Measurements from ENCODE around the gene SHISAL2A.
A peak's percentile ranks its signal among the peaks of the same experiment; 100 is the strongest.

The SHISAL2A gene

DNA sequence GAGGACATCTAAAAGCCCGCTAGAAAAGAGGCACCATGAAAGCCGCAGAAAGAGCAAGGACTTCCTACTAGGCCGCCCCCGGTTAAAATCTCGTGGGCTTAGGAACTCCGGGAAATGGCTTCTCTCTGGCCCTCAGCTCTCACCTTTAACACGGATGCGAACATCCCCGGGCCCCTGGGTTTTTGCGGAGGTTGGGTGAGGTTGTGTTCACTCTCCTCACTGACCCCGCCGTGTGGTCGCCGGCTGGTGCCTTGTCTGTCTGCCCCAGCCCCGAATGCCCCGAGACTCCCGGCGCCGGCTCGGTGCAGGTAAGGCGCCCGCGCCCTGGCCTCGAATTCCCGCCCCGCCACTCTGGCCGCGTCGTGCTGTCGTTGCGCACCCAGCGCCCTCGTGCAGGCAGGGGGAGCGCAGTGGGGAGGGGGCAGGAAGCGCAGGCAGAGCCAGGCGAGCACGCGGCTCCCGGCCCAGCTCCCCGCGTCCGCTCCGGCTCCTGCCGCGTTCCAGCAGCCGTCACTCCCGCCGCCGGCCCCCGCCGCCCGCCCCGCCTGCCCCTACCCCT lies at the start of gene SHISAL2A:
TSS of gene SHISAL2A (plus strand) at position 437 of the 559 bp plus-strand sequence. CDS start 326 bp downstream, outside the sequence.
- no peak for DNase-seq (ENCODE audit: low spot score)
- H3K27ac ChIP-seq: no peak within 1 kb of the TSS
- peak within 1 kb of the TSS; percentile 70 for H3K4me3 ChIP-seq
- TF ChIP-seq CTCF (IDR thresholded peaks at IDR 0.05): no peak

- DNase-seq (ENCODE audit: low spot score): no peak
- H3K27ac ChIP-seq: no peak overlapping the region
- TF ChIP-seq CTCF (IDR thresholded peaks at IDR 0.05): no peak
- H3K4me3 ChIP-seq: no peak overlapping the region
Observed at GRCh38 chr1:52585474-52585873, 47.5 kb upstream of the SHISAL2A start.

DNA sequence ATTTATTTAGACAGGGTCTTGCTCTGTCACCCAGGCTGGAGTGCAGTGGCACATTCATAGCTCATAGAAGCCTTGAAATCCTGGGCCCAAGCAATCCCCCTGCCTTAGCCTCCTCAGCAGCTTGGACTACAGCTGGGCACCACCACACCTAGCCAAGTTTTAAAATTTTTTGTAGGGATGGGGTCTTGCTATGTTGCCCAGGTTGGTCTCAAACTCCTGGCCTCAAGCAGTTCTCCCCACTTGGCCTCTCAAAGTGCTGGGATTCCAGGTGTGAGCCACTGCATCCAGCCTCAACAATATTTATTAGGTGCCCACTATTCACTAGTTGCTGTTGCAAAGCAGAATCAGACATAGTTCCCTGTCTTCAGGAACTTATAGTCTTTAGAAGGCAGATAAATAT lies 44.9 kb upstream of the SHISAL2A start:
- no peak for TF ChIP-seq CTCF (IDR thresholded peaks at IDR 0.05)
- H3K4me3 ChIP-seq: no peak overlapping the region
- DNase-seq (ENCODE audit: low spot score): no peak
- H3K27ac ChIP-seq: no peak overlapping the region

DNA sequence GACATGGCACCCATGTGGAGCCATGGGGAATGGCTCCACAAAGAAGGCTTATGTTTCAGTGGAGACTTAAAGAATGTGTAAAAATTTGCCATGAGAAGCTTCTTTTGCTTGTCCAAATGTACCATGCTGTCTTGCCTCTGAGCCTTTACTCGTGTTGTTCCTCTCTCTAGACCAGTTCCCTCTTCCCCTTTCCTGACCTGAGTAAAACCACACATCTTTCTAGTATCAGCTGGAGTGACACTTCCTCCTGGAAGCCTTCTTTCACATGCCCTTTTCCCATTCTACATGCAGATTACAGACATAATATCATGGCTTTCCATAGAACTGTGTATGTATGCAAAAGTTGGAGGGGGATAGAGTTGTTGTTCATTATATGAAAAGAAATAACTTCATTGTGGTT lies 44.4 kb upstream of the SHISAL2A start:
- no peak for DNase-seq (ENCODE audit: low spot score)
- Histone ChIP-seq H3K4me3 (no peak overlapping the region), H3K27ac (no peak overlapping the region)
- no peak for TF ChIP-seq CTCF (IDR thresholded peaks at IDR 0.05)

GRCh38 chr1:52590266-52590665 lies 42.7 kb upstream of the SHISAL2A start:
- Histone ChIP-seq H3K27ac (no peak overlapping the region), H3K4me3 (no peak overlapping the region)
- TF ChIP-seq CTCF (IDR thresholded peaks at IDR 0.05): no peak
- no peak for DNase-seq (ENCODE audit: low spot score)

- no peak for TF ChIP-seq CTCF (IDR thresholded peaks at IDR 0.05)
- Histone ChIP-seq H3K4me3 (no peak overlapping the region), H3K27ac (no peak overlapping the region)
- DNase-seq (ENCODE audit: low spot score): no peak
Observed at GRCh38 chr1:52592637-52593323, 40.2 kb upstream of the SHISAL2A start.

- Histone ChIP-seq H3K4me3 (no peak overlapping the region), H3K27ac (no peak overlapping the region)
- TF ChIP-seq CTCF (IDR thresholded peaks at IDR 0.05): no peak
- no peak for DNase-seq (ENCODE audit: low spot score)
Observed at GRCh38 chr1:52593495-52593894, 39.5 kb upstream of the SHISAL2A start.
